B cell (primary cell): ENCODE measurements around the gene WIPI1.

ENCODE experiments used
- EZH2 ChIP-seq: IDR thresholded peaks from 2 replicates; pipeline ENCODE4 v1.6.1; 2012; ENCODE audit warnings: borderline replicate concordance, low read depth, mild to moderate bottlenecking, moderate library complexity, low read length; ENCODE audit not compliant: insufficient read depth, poor library complexity, severe bottlenecking
- TF ChIP-seq, protein P1 (sequence below): fragments of 200-600 bp; IDR thresholded peaks from one replicate; pipeline ENCODE4 v1.8.0; 2022; ENCODE audit warnings: antibody characterized with exemption, mild to moderate bottlenecking

DNA sequence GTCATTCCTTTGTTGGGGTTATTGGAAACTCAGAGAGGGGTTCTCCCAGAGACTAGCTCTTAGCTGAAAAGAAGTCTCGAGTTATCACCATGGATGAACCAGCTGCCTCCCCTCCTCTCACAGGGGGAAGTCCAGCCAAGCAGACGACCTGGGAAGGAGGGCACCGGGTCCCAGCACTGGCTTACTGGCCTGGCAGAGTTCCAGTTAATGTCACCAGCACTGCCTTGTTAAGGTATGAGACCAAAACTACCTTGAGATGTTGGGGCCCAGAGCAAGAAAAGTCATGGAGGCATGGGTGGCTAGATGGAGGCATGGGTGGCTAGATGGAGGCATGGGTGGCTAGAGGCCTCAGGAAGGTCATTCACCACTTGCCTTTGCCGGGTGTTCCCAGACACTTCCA is 72.4 kb downstream of the WIPI1 start:
- TF ChIP-seq, protein P1, sequence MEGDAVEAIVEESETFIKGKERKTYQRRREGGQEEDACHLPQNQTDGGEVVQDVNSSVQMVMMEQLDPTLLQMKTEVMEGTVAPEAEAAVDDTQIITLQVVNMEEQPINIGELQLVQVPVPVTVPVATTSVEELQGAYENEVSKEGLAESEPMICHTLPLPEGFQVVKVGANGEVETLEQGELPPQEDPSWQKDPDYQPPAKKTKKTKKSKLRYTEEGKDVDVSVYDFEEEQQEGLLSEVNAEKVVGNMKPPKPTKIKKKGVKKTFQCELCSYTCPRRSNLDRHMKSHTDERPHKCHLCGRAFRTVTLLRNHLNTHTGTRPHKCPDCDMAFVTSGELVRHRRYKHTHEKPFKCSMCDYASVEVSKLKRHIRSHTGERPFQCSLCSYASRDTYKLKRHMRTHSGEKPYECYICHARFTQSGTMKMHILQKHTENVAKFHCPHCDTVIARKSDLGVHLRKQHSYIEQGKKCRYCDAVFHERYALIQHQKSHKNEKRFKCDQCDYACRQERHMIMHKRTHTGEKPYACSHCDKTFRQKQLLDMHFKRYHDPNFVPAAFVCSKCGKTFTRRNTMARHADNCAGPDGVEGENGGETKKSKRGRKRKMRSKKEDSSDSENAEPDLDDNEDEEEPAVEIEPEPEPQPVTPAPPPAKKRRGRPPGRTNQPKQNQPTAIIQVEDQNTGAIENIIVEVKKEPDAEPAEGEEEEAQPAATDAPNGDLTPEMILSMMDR, result no peak
- no peak for TF ChIP-seq EZH2
